HG03135 (cell line): ENCODE results near the gene SMURF2.
"Not testable (repeated sequence)": the region's sequence is repeated elsewhere in the genome, so short reads cannot be mapped to it uniquely, and the experiment has no call there.

Experiments used
- ATAC-seq: cut with Tn5 transposase; IDR thresholded peaks from one replicate; pipeline ENCODE4 v1.9.1; 2021; ENCODE audit warnings: mild to moderate bottlenecking, moderate library complexity; ENCODE audit not compliant: unreplicated experiment

Gene SMURF2

DNA sequence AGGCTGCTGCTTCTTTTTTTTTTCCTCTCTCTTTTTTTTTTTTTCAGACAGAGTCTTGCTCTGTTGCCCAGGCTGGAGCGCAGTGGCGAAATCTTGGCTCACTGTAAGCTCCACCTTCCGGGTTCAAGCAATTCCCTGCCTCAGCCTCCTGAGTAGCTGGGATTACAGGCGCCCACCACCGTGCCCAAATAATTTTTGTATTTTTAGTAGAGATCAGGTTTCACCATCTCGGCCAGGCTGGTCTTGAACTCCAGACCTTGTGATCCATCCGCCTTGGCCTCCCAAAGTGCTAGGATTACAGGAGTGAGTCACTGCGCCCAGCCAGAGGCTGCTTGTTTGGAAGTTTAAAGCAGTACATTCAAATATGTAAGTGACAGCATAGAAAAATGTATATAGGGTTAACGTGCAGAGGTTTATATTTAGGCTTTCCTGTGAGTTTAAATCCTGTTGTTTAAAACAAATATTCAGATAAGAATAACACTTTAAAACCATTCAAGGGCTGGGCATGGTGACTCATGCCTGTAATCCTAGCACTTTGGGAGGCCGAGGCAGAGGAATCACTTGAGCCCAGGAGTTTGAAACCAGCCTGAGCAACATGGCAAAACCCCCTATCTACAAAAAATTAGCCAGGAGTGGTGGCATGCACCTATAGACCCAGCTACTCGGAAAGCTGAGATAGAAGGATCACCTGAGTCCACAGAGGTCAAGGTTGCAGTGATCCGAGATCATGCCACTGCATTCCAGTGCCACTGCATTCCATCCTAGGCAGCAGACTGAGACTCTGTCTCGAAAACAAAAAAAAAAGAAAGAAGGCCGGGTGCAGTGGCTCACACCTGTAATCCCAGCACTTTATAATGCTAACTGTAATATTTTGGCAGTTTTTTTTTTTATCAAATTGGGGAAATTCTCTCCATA, 6.0 kb upstream of the SMURF2 start:
- not testable (repeated sequence) for ATAC-seq

DNA sequence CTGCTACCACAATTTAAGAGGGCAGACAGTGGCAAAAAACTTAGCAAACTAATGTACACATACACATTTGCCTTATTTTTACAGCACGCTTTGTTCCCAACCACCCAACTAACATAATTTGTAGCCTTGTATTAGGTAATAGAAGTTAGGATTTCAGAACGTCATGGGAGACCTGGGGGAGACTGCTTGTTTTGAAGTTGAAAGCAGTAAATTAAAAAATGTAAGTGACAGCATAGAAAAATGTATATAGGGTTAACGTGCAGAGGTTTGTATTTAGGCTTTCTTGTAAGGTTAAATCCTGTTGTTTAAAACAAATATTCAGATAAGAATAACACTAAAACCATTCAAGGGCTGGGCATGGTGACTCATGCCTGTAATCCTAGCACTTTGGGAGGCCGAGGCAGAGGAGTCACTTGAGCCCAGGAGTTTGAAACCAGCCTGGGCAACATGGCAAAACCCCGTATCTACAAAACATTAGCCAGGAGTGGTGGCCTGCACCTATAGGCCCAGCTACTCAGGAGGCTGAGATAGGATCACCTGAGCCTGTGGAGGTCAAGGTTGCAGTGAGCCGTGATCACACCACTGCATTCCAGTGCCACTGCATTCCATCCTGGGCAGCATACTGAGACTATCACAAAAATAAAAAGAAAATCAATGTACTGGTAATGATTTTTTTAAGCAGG, 2.3 kb upstream of the SMURF2 start:
- ATAC-seq = not testable (repeated sequence)

DNA sequence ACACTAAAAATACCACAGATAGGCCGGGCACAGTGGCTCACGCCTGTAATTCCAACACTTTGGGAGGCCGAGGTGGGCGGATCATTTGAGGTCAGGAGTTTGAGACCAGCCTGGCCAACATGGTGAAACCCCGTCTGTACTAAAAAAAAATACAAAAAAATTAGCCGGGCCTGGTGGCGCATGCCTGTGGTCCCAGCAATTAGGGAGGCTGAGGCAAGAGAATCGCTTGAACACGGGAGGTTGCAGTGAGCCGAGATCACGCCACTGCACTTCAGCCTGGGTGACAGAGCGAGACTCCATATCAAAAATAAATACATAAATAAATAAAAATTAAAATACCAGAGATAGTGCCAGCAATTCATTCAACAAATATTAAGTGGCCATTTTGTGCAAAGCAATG, 1.7 kb upstream of the SMURF2 start:
- ATAC-seq = not testable (repeated sequence)

GRCh38 chr17:64662774-64663367, 764 bp upstream of the SMURF2 start:
- no peak for ATAC-seq

DNA sequence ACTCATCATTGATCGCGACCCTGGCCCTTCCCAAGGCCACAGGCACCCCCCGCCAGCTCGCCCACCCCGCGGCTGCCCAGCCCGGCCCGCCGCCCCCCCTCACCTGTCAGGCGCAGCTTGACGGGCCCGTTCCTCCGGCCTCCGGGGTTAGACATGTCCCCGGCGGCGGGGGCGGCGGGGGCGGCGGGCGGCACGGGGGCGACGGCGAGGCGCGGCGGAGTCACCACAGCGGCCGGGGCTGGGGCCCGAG, 456 bp downstream of the SMURF2 start:
- ATAC-seq = no peak

DNA sequence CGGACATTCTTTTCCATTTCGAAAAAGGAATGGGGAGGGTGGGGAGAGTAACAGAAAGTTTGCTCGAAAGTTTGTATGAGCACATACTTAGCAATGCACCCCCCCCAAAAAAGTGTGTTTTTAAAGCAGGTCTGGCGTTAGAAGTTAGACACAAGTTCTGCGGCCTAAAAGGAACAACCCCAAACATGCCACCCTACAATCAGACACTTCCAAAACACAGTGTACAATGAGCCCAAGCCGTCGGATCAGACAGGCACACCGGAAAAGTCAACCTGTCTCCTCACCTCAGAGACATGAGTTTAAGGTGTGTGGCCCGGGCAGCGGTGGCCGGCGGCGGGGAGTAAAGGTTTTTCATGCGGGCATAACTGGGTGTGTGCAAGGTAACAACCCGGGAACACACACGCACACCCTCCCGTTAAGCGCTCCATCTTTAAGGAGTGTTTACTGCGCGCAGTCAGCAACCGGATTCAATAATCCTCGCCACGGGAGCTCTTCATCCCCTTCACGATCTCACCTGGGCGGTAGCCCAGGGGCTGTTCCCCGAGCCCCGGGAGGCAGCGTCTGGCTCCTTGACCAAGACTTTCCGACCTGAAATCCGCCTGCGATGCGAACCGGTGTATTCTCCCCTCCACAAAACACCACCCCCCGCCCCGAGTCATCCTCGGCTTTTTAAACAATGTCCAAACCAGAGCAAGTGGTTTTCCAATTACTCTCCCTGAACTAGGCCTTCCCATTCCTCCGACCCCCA, 955 bp downstream of the SMURF2 start:
- ATAC-seq = peak; percentile 10

- not testable (repeated sequence) for ATAC-seq
Observed at GRCh38 chr17:64660195-64660977, 1.7 kb downstream of the SMURF2 start.

GRCh38 chr17:64658931-64659330, 3.2 kb downstream of the SMURF2 start:
- no peak for ATAC-seq

DNA sequence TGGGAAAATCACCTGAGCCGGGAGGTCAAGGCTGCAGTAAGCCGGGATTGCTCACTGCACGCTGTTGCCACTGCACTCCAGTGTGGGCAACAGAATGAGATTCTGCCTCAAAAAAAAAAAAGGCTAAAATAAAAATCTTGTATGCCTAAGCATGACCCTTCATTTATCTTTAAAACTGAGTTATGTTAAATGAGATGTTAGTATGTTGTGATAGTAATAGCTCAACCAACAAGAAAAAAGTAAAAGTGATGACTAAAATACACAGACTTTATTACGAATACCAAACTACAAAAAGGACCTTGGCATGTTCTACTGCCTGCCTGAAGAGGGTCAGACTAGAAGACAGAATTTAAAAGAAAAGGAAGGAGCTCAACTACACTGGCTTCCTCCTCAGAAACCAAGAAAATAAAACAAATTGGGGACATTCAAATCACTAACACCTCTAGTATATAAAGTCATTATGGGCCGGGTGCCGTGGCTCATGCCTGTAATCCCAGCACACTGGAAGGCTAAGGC, 4.4 kb downstream of the SMURF2 start:
- no peak for ATAC-seq

DNA sequence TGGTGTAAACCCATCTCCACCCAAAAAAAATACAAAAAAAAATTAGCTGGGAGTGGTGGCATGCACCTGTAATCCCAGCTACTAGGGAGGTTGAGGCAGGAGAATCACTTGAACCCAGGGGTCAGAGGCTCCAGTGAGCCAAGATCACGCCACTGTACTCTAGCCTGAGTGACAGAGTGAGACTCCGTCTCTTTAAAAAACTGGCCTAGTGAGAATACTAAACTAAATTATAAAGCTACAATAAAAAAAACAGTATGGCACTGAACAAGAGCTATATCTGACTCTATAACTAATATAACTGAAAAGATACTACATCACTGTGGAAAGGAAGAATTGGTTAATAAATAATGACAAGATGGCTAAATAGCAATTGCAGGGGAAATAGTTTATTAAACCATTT, 6.4 kb downstream of the SMURF2 start:
- no peak for ATAC-seq

GRCh38 chr17:64653985-64654355, 8.1 kb downstream of the SMURF2 start:
- ATAC-seq = no peak

- no peak for ATAC-seq
Observed at GRCh38 chr17:64653325-64653984, 8.7 kb downstream of the SMURF2 start.

GRCh38 chr17:64651889-64652288, 10.2 kb downstream of the SMURF2 start:
- ATAC-seq = no peak

GRCh38 chr17:64648234-64648633, 13.9 kb downstream of the SMURF2 start:
- no peak for ATAC-seq

DNA sequence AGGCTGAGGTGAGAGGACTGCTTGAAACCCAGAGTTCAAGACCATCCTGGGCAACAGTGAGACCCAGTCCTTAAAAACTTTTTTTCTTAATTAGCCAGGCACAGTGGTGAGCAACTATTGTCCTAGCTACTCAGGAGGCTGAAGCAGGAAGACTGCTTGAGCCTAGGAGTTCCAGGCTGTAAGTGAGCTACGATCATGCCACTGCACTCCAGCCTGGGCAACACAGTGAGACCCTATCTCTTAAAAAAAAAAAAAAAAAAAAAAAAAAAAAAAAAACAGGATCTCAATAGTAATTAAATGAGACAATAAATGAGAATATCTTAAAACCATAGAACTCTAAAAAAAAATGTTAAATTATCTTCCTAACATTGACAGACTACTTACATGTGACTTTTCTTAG, 14.3 kb downstream of the SMURF2 start:
- no peak for ATAC-seq

DNA sequence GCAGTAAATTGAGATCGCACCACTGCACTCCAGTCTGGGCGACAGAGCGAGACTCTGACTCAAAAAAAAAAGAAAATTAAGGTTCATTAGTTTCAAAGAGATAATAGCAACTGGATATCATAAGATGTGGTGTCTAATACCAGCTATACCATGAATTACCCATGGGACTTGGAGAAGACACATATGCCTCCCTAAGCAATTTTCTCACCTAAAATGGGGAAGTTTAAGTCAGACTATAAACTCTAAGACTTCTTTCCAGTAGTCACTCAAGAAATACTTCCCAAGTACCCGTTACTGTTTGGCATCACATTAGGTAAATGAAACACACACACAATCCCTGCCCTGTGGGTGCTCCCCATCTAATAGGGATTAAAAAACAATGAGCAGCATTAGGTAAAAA, 22.6 kb downstream of the SMURF2 start:
- ATAC-seq = no peak

- ATAC-seq = no peak
Observed at GRCh38 chr17:64638552-64639203, 23.4 kb downstream of the SMURF2 start.

GRCh38 chr17:64635647-64636305, 26.3 kb downstream of the SMURF2 start:
- peak; percentile 76 for ATAC-seq

GRCh38 chr17:64634218-64634617, 27.9 kb downstream of the SMURF2 start:
- no peak for ATAC-seq
